Trophoblast cell (in vitro differentiated cells and primary cell): ENCODE data around the gene MPST.

ENCODE experiments used
- DNase-seq, 2 donors: peaks; one replicate each; pipeline ENCODE4 v3.0.0-alpha.2; 2016
- H2AFZ ChIP-seq: 2 replicates; pipeline ENCODE4 v1.6.1; 2013; ENCODE audit warnings: low read length, moderate library complexity, mild to moderate bottlenecking; ENCODE audit not compliant: insufficient read depth, poor library complexity
- H2AK5ac ChIP-seq: 2 replicates; pipeline ENCODE4 v1.6.1; 2013; ENCODE audit warnings: mild to moderate bottlenecking, low read length
- H2BK120ac ChIP-seq: 2 replicates; pipeline ENCODE4 v1.6.1; 2013; ENCODE audit warnings: low read length, mild to moderate bottlenecking, moderate library complexity; ENCODE audit not compliant: insufficient read depth, poor library complexity
- H2BK12ac ChIP-seq: 2 replicates; pipeline ENCODE4 v1.6.1; 2013; ENCODE audit warnings: mild to moderate bottlenecking, low read length, moderate library complexity
- H2BK5ac ChIP-seq: 2 replicates; pipeline ENCODE4 v1.6.1; 2013; ENCODE audit warnings: low read length, low read depth, moderate library complexity, mild to moderate bottlenecking; ENCODE audit not compliant: poor library complexity
- H3K14ac ChIP-seq: 2 replicates; pipeline ENCODE4 v1.6.1; 2013; ENCODE audit warnings: mild to moderate bottlenecking, low read length
- H3K18ac ChIP-seq: 2 replicates; pipeline ENCODE4 v1.6.1; 2013; ENCODE audit warnings: mild to moderate bottlenecking, low read length
- H3K23ac ChIP-seq: 2 replicates; pipeline ENCODE4 v1.6.1; 2013; ENCODE audit warnings: low read length
- H3K27ac ChIP-seq: 2 replicates; pipeline ENCODE4 v1.5.1; 2013; ENCODE audit warnings: low read depth, mild to moderate bottlenecking, inconsistent platforms, low read length, moderate library complexity
- H3K27me3 ChIP-seq: 2 replicates; pipeline ENCODE4 v1.6.1; 2013; ENCODE audit warnings: inconsistent platforms, mild to moderate bottlenecking, low read length, moderate library complexity; ENCODE audit not compliant: insufficient read depth
- H3K36me3 ChIP-seq, 2 experiments: 1 replicate in 1 of 2; 2 replicates in 1 of 2; pipeline ENCODE4 v1.6.1; 2013; ENCODE audit warnings: low read length in 2 of 2, mild to moderate bottlenecking in 2 of 2, moderate library complexity in 1 of 2; ENCODE audit not compliant: insufficient read depth in 2 of 2, control insufficient read depth in 1 of 2
- H3K4ac ChIP-seq: 2 replicates; pipeline ENCODE4 v1.6.1; 2013; ENCODE audit warnings: low read depth, mild to moderate bottlenecking, low read length, moderate library complexity
- H3K4me1 ChIP-seq, 2 experiments: 1 replicate in 1 of 2; 2 replicates in 1 of 2; pipeline ENCODE4 v1.6.1; 2013; ENCODE audit warnings: low read length in 2 of 2, mild to moderate bottlenecking in 2 of 2, moderate library complexity in 1 of 2; ENCODE audit not compliant: insufficient read depth in 2 of 2, control insufficient read depth in 1 of 2
- H3K4me2 ChIP-seq: 2 replicates; pipeline ENCODE4 v1.6.1; 2013; ENCODE audit warnings: inconsistent platforms, mild to moderate bottlenecking, low read length, moderate library complexity
- H3K4me3 ChIP-seq: 2 replicates; pipeline ENCODE4 v1.5.1; 2013; ENCODE audit warnings: mild to moderate bottlenecking, low read depth, low read length, inconsistent platforms
- H3K79me1 ChIP-seq: one replicate; pipeline ENCODE4 v1.6.1; 2013; ENCODE audit warnings: low read length
- H3K79me2 ChIP-seq: 2 replicates; pipeline ENCODE4 v1.6.1; 2013; ENCODE audit warnings: low read length, mild to moderate bottlenecking; ENCODE audit not compliant: control insufficient read depth, insufficient read depth, poor library complexity
- H3K9ac ChIP-seq: 2 replicates; pipeline ENCODE4 v1.6.1; 2013; ENCODE audit warnings: mild to moderate bottlenecking, low read length
- H3K9me3 ChIP-seq: 2 replicates; pipeline ENCODE4 v1.6.1; 2013; ENCODE audit warnings: low read depth, mild to moderate bottlenecking, control low read depth, inconsistent platforms, low read length; ENCODE audit not compliant: insufficient read depth
- H4K12ac ChIP-seq: 2 replicates; pipeline ENCODE4 v1.6.1; 2013; ENCODE audit warnings: low read depth, mild to moderate bottlenecking, low read length, moderate library complexity
- H4K8ac ChIP-seq: 2 replicates; pipeline ENCODE4 v1.6.1; 2013; ENCODE audit warnings: low read depth, mild to moderate bottlenecking, low read length, moderate library complexity
- H4K91ac ChIP-seq: one replicate; pipeline ENCODE4 v1.6.1; 2013; ENCODE audit warnings: low read depth, mild to moderate bottlenecking, low read length, moderate library complexity
- WGBS: extraction: QIAGEN DNeasy Blood & Tissue Kit; methylation state at CpG from one replicate; pipeline ENCODE4 v1.1.7; 2013; ENCODE audit warnings: missing lambda C conversion rate; ENCODE audit not compliant: insufficient read length, insufficient coverage; ENCODE audit errors: extremely low coverage; 5-methylcytosine and 5-hydroxymethylcytosine counted together

The MPST gene

GRCh38 chr22:37017356-37017755 is 2.2 kb upstream of the MPST start:
- Histone ChIP-seq H2BK5ac (no peak overlapping the region), H2AK5ac (no peak overlapping the region), H3K4me1 (peaks cover 13 to 17% of the 10 kb centered on the region in 2 experiments), H3K4me2 (no peak overlapping the region), H2BK12ac (no peak overlapping the region), H2BK120ac (no peak overlapping the region), H3K18ac (no peak overlapping the region), H3K23ac (no peak overlapping the region), H3K9ac (peak overlapping the region; percentile 23), H3K27me3 (no peaks in the 10 kb centered on the region), H3K27ac (no peak overlapping the region), H3K4ac (no peak overlapping the region), H3K79me2 (peaks cover 7% of the 10 kb centered on the region), H4K91ac (no peak overlapping the region), H3K4me3 (no peak overlapping the region), H3K14ac (no peak overlapping the region), H4K8ac (no peak overlapping the region), H3K79me1 (peaks cover 7% of the 10 kb centered on the region), H4K12ac (no peak overlapping the region), H3K36me3 (peaks cover 10 to 14% of the 10 kb centered on the region in 2 experiments), H2AFZ (no peak overlapping the region), H3K9me3 (peaks cover 2% of the 10 kb centered on the region)
- no peak for DNase-seq
- WGBS, result no CpG with 5 or more reads among the region's 10 CpGs

GRCh38 chr22:37018086-37018814 is 1.3 kb upstream of the MPST start:
- H3K36me3 ChIP-seq, result peaks cover 10 to 17% of the 10 kb centered on the region in 2 experiments
- H3K9me3 ChIP-seq, result no peaks in the 10 kb centered on the region
- H4K91ac ChIP-seq, result no peak overlapping the region
- peaks cover 7% of the 10 kb centered on the region for H3K79me1 ChIP-seq
- peak overlapping the region; percentile 85 for H3K4me3 ChIP-seq
- H3K14ac ChIP-seq, result no peak overlapping the region
- no peak overlapping the region for H3K27ac ChIP-seq
- H2AFZ ChIP-seq, result no peak overlapping the region
- WGBS, result no CpG with 5 or more reads among the region's 45 CpGs
- H3K4me2 ChIP-seq, result peak overlapping the region; percentile 85
- H3K27me3 ChIP-seq, result no peaks in the 10 kb centered on the region
- no peak overlapping the region for H2AK5ac ChIP-seq
- H3K9ac ChIP-seq, result peak overlapping the region; percentile 16
- H2BK120ac ChIP-seq, result no peak overlapping the region
- no peak overlapping the region for H3K23ac ChIP-seq
- DNase-seq, result no peak
- no peak overlapping the region for H4K8ac ChIP-seq
- no peak overlapping the region for H2BK12ac ChIP-seq
- peaks cover 13 to 17% of the 10 kb centered on the region in 2 experiments for H3K4me1 ChIP-seq
- H3K18ac ChIP-seq, result peak overlapping the region; percentile 5
- no peak overlapping the region for H2BK5ac ChIP-seq
- H3K4ac ChIP-seq, result peak overlapping the region; percentile 16
- peaks cover 7% of the 10 kb centered on the region for H3K79me2 ChIP-seq
- H4K12ac ChIP-seq, result no peak overlapping the region

- Histone ChIP-seq H2AK5ac (peak overlapping the region; percentile 38), H3K4ac (peak overlapping the region; percentile 76), H3K36me3 (peaks cover 10 to 17% of the 10 kb centered on the region in 2 experiments), H3K79me2 (peaks cover 7% of the 10 kb centered on the region), H3K4me1 (peaks cover 13 to 17% of the 10 kb centered on the region in 2 experiments), H2BK12ac (no peak overlapping the region), H3K4me3 (peak overlapping the region; percentile 85), H3K27ac (peak overlapping the region; percentile 74), H3K79me1 (peaks cover 7% of the 10 kb centered on the region), H3K23ac (no peak overlapping the region), H3K9me3 (no peaks in the 10 kb centered on the region), H3K4me2 (peak overlapping the region; percentile 85), H4K12ac (peak overlapping the region; percentile 67), H3K27me3 (no peaks in the 10 kb centered on the region), H4K91ac (peak overlapping the region; percentile 95), H4K8ac (peak overlapping the region; percentile 83), H3K18ac (peak overlapping the region; percentile 83), H2BK5ac (peak overlapping the region; percentile 78), H3K9ac (peak overlapping the region; percentile 92), H2BK120ac (peak overlapping the region; percentile 46), H2AFZ (peak overlapping the region; percentile 76), H3K14ac (peak overlapping the region; percentile 88)
- peak in 1 of 2 donors; percentile 28 for DNase-seq
- no CpG with 5 or more reads among the region's 35 CpGs for WGBS
These were observed 680 bp upstream of the MPST start for GRCh38 chr22:37018815-37019308.

- H3K9me3 ChIP-seq, result no peaks in the 10 kb centered on the region
- peak overlapping the region; percentile 81 for H3K4ac ChIP-seq
- peaks cover 7% of the 10 kb centered on the region for H3K79me2 ChIP-seq
- H3K4me2 ChIP-seq, result peak overlapping the region; percentile 85
- peak overlapping the region; percentile 94 for H3K4me3 ChIP-seq
- H3K14ac ChIP-seq, result no peak overlapping the region
- no peak overlapping the region for H4K12ac ChIP-seq
- H2BK12ac ChIP-seq, result no peak overlapping the region
- H4K91ac ChIP-seq, result peak overlapping the region; percentile 84
- H2AK5ac ChIP-seq, result no peak overlapping the region
- peak overlapping the region; percentile 70 for H2BK5ac ChIP-seq
- WGBS, result no CpG with 5 or more reads among the region's 5 CpGs
- peak overlapping the region; percentile 75 for H3K9ac ChIP-seq
- H3K23ac ChIP-seq, result no peak overlapping the region
- peaks cover 7% of the 10 kb centered on the region for H3K79me1 ChIP-seq
- peak overlapping the region; percentile 85 for H4K8ac ChIP-seq
- H3K27ac ChIP-seq, result no peak overlapping the region
- peak in 1 of 2 donors; percentile 46 for DNase-seq
- peaks cover 12 to 15% of the 10 kb centered on the region in 2 experiments for H3K4me1 ChIP-seq
- peak overlapping the region; percentile 82 for H2AFZ ChIP-seq
- H3K27me3 ChIP-seq, result no peaks in the 10 kb centered on the region
- H3K36me3 ChIP-seq, result peaks cover 22 to 28% of the 10 kb centered on the region in 2 experiments
- peak overlapping the region; percentile 88 for H3K18ac ChIP-seq
- H2BK120ac ChIP-seq, result no peak overlapping the region
These were observed 594 bp downstream of the MPST start for GRCh38 chr22:37020192-37020479.
